ENCODE measurements around the gene TAMALIN.

TAMALIN gene

DNA sequence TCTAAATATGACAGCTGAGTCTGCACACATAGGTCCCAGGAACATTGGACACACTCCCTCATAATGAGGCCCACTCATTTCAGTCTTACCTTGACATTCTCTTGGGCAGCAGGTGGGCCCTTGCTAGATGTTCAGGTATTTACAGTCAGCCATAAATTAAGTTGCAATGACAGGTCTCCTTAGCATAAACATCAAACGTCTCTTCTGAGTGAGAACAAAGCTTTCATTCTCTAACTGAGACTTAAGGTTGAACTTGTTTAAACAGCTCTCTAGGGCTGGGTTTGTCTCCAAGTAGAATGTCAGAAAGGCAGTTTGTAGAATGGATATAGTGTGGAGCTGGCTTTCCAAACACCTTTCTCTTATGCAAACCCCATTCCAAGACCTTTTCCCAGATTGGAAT lies 44.9 kb upstream of the TAMALIN start:
- Histone ChIP-seq H3K4me3 (ENCODE audit: low read length) (no peak overlapping the region), H3K27me3 (ENCODE audit: control insufficient read depth, low read length) (no peaks in the 10 kb centered on the region), H3K9me2 (replicated peaks; ENCODE audit: control insufficient read depth, low read length) (no peaks in the 10 kb centered on the region), H3K4me1 (ENCODE audit: control insufficient read depth, low read length) (peaks cover 7% of the 10 kb centered on the region; the same call in 1 of the 2 replicates), H3K9me3 (ENCODE audit: control insufficient read depth, insufficient read depth, low read length) (no peaks in the 10 kb centered on the region), H3K36me3 (ENCODE audit: control insufficient read depth, low read length) (peaks cover 6% of the 10 kb centered on the region), H3K27ac (ENCODE audit: low read depth, low read length) (no peak overlapping the region), H3K4me2 (ENCODE audit: low read length) (no peak overlapping the region), H3F3A (ENCODE audit: control insufficient read depth, insufficient read depth) (0 out of 2 replicates have a peak, but pooled peaks cover 4% of the 10 kb centered on the region), H3K79me2 (ENCODE audit: control insufficient read depth, low read length) (peaks cover 54% of the 10 kb centered on the region), H4K20me1 (ENCODE audit: control insufficient read depth, insufficient read depth, low read depth, low read length) (no peaks in the 10 kb centered on the region)
- TF ChIP-seq, protein P1, sequence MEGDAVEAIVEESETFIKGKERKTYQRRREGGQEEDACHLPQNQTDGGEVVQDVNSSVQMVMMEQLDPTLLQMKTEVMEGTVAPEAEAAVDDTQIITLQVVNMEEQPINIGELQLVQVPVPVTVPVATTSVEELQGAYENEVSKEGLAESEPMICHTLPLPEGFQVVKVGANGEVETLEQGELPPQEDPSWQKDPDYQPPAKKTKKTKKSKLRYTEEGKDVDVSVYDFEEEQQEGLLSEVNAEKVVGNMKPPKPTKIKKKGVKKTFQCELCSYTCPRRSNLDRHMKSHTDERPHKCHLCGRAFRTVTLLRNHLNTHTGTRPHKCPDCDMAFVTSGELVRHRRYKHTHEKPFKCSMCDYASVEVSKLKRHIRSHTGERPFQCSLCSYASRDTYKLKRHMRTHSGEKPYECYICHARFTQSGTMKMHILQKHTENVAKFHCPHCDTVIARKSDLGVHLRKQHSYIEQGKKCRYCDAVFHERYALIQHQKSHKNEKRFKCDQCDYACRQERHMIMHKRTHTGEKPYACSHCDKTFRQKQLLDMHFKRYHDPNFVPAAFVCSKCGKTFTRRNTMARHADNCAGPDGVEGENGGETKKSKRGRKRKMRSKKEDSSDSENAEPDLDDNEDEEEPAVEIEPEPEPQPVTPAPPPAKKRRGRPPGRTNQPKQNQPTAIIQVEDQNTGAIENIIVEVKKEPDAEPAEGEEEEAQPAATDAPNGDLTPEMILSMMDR (IDR thresholded peaks at IDR 0.05; ENCODE audit: low read depth, low read length, poor library complexity, severe bottlenecking): no peak
- TF ChIP-seq EZH2phosphoT487 (IDR thresholded peaks at IDR 0.05; ENCODE audit: borderline replicate concordance, low read length): no peak

DNA sequence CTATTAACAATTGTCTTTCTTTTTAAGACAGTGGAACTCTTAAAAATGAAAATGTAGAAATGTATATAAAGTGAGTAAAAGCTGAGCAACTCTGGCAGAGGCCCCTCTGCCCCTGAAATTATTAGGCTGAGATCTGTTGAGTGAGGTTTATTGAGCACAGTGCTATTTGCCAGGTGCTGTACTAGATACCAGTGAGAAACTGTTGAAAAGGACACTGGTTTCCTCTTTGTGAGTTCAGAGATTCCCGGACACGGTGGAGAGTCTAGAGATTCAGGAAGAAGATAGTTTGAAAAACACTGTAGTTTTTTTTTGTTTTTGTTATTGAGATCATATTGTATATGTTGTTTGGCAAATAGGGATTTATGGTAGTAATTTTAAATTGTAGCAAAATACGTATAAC lies 44.0 kb upstream of the TAMALIN start:
- Histone ChIP-seq H3K4me1 (ENCODE audit: control insufficient read depth, low read length) (peaks cover 7% of the 10 kb centered on the region; the same call in 1 of the 2 replicates), H3K79me2 (ENCODE audit: control insufficient read depth, low read length) (peaks cover 49% of the 10 kb centered on the region), H3K27me3 (ENCODE audit: control insufficient read depth, low read length) (no peaks in the 10 kb centered on the region), H3K4me3 (ENCODE audit: low read length) (no peak overlapping the region), H3K4me2 (ENCODE audit: low read length) (no peak overlapping the region), H3K27ac (ENCODE audit: low read depth, low read length) (no peak overlapping the region), H3K9me2 (replicated peaks; ENCODE audit: control insufficient read depth, low read length) (no peaks in the 10 kb centered on the region), H4K20me1 (ENCODE audit: control insufficient read depth, insufficient read depth, low read depth, low read length) (no peaks in the 10 kb centered on the region), H3K9me3 (ENCODE audit: control insufficient read depth, insufficient read depth, low read length) (no peaks in the 10 kb centered on the region), H3F3A (ENCODE audit: control insufficient read depth, insufficient read depth) (0 out of 2 replicates have a peak, but pooled peaks cover 4% of the 10 kb centered on the region), H3K36me3 (ENCODE audit: control insufficient read depth, low read length) (peaks cover 6% of the 10 kb centered on the region)
- no peak for TF ChIP-seq EZH2phosphoT487 (IDR thresholded peaks at IDR 0.05; ENCODE audit: borderline replicate concordance, low read length)
- TF ChIP-seq, protein P1 (IDR thresholded peaks at IDR 0.05; ENCODE audit: low read depth, low read length, poor library complexity, severe bottlenecking): no peak

DNA sequence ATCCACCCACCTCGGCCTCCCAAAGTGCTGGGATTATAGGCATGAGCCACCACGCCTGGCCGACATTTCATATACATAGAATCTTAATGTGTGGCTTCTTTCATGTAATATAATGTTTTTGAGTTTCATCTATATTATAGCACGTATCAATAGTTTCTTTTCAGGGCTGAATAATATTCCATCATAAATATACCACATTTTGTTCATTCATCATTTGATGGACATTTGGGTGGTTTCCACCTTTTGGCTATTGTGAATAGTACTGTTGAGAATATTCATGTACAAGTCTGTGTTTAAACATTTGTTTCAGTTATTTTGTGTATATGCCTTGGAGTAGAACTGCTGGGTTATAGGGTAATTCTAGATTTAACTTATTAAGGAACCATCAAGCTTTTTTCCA lies 43.3 kb upstream of the TAMALIN start:
- H3K4me1 ChIP-seq (ENCODE audit: control insufficient read depth, low read length): peaks cover 7% of the 10 kb centered on the region; the same call in 1 of the 2 replicates
- no peaks in the 10 kb centered on the region for H3K9me3 ChIP-seq (ENCODE audit: control insufficient read depth, insufficient read depth, low read length)
- no peaks in the 10 kb centered on the region for H4K20me1 ChIP-seq (ENCODE audit: control insufficient read depth, insufficient read depth, low read depth, low read length)
- H3K27ac ChIP-seq (ENCODE audit: low read depth, low read length): no peak overlapping the region
- peaks cover 45% of the 10 kb centered on the region for H3K79me2 ChIP-seq (ENCODE audit: control insufficient read depth, low read length)
- 0 out of 2 replicates have a peak, but pooled peaks cover 4% of the 10 kb centered on the region for H3F3A ChIP-seq (ENCODE audit: control insufficient read depth, insufficient read depth)
- H3K27me3 ChIP-seq (ENCODE audit: control insufficient read depth, low read length): no peaks in the 10 kb centered on the region
- peaks cover 6% of the 10 kb centered on the region for H3K36me3 ChIP-seq (ENCODE audit: control insufficient read depth, low read length)
- H3K4me3 ChIP-seq (ENCODE audit: low read length): no peak overlapping the region
- TF ChIP-seq, protein P1 (IDR thresholded peaks at IDR 0.05; ENCODE audit: low read depth, low read length, poor library complexity, severe bottlenecking): no peak
- no peak for TF ChIP-seq EZH2phosphoT487 (IDR thresholded peaks at IDR 0.05; ENCODE audit: borderline replicate concordance, low read length)
- H3K9me2 ChIP-seq (replicated peaks; ENCODE audit: control insufficient read depth, low read length): no peaks in the 10 kb centered on the region
- H3K4me2 ChIP-seq (ENCODE audit: low read length): no peak overlapping the region

All from DOHH2 (cell line).